GM12891 (cell line): Measurements from ENCODE around the gene ACTR6.

Experiments
- POLR2A ChIP-seq: IDR thresholded peaks from 2 replicates; pipeline ENCODE4 v1.6.1; 2011; ENCODE audit warnings: low read depth, low read length, control low read depth
- POLR2AphosphoS5 ChIP-seq: IDR thresholded peaks from 2 replicates; pipeline ENCODE4 v1.6.1; 2011; ENCODE audit warnings: low read depth, low read length, control low read depth
- SPI1 ChIP-seq: IDR thresholded peaks from 2 replicates; pipeline ENCODE4 v1.6.1; 2011; ENCODE audit warnings: low read depth, low read length, control low read depth
- TAF1 ChIP-seq: IDR thresholded peaks from 2 replicates; pipeline ENCODE4 v1.6.1; 2011; ENCODE audit warnings: low read depth, low read length, control low read depth

- TF ChIP-seq POLR2AphosphoS5 = no peak
- no peak for TF ChIP-seq POLR2A
- no peak for TF ChIP-seq TAF1
- TF ChIP-seq SPI1 = no peak
Observed at GRCh38 chr12:100154474-100155247, 46.0 kb upstream of the ACTR6 start.
